K562 (cell line): ENCODE data around the gene SELENOT. TPM values are rescaled to one million over a fixed set of nuclear protein-coding genes. Genes with fewer than 3 reads are reported as not detected.

Source experiments
- CCAR2 ChIP-seq: fragments of 200-400 bp; formaldehyde crosslinking; IDR thresholded peaks from 2 replicates; pipeline ENCODE4 v1.6.1; 2017; ENCODE audit warnings: mild to moderate bottlenecking, low read depth, low read length
- CEBPB ChIP-seq: fragments of 450-650 bp; IDR thresholded peaks from 2 replicates; pipeline ENCODE4 v1.6.1; 2016; ENCODE audit warnings: missing genetic modification characterization, missing compliant biosample characterization
- CREB5 ChIP-seq: fragments of 250-450 bp; sonication (Bioruptor Pico); IDR thresholded peaks from 2 replicates; pipeline ENCODE4 v1.5.0; 2020; ENCODE audit warnings: mild to moderate bottlenecking
- NR1H2 ChIP-seq: sonication (generic); formaldehyde crosslinking; IDR thresholded peaks from 2 replicates; pipeline ENCODE4 v1.4.0; 2020; ENCODE audit warnings: mild to moderate bottlenecking, missing genetic modification reagents
- PCBP1 ChIP-seq: fragments of 200-400 bp; formaldehyde crosslinking; IDR thresholded peaks from 2 replicates; pipeline ENCODE4 v1.6.1; 2018; ENCODE audit warnings: mild to moderate bottlenecking, low read depth, low read length; ENCODE audit not compliant: poor library complexity, severe bottlenecking
- POLR3G ChIP-seq: IDR thresholded peaks from 2 replicates; pipeline ENCODE4 v1.6.1; 2011; ENCODE audit not compliant: insufficient read length, insufficient replicate concordance; ENCODE audit errors: extremely low read depth
- RAD51 ChIP-seq: fragments of 450-650 bp; IDR thresholded peaks from 2 replicates; pipeline ENCODE4 v1.7.1; 2016; ENCODE audit warnings: low read depth, mild to moderate bottlenecking, borderline replicate concordance
- TBL1XR1 ChIP-seq, 2 experiments: IDR thresholded peaks; 2 replicates each; pipeline ENCODE4 v1.6.1; 2012; ENCODE audit warnings: improper control_type of control experiment in 2 of 2, low read length in 2 of 2, mild to moderate bottlenecking in 1 of 2
- ZBTB11 ChIP-seq, 3 experiments: fragments of 200-800 bp in 1 of 3; fragments of 250-450 bp in 1 of 3; fragments of 450-650 bp in 1 of 3; sonication (Bioruptor Pico) in 1 of 3; sonication (Bioruptor generic) in 1 of 3; formaldehyde crosslinking in 1 of 3; IDR thresholded peaks; 2 replicates each; pipeline versions ENCODE4 v1.6.1 to v1.8.0; 2016 to 2022; ENCODE audit warnings: mild to moderate bottlenecking in 2 of 3, missing genetic modification characterization in 2 of 3, missing compliant biosample characterization in 1 of 3, moderate library complexity in 1 of 3
- ZNF253 ChIP-seq: fragments of 250-450 bp; sonication (Bioruptor Pico); conservative IDR thresholded peaks from 2 replicates; pipeline ENCODE4 v1.6.1; 2021; ENCODE audit warnings: mild to moderate bottlenecking
- polyA plus RNA-seq, 8 experiments: library from polyadenylated mRNA; depleted of rRNA in 4 of 8; stranded (reverse) in 5 of 8; unstranded in 3 of 8; fragments of >200 nt; fragmentation: Nextera tagmentation in 2 of 8; fragmentation: Illumina TruSeq in 1 of 8; extraction: Ambion mirVana in 2 of 8; extraction: Trizol in 1 of 8; gene quantifications; 2 replicates each; pipeline versions ENCODE4 v1.2.1 to v1.2.3, GENCODE V29; 2011 to 2014; ENCODE audit warnings: inconsistent platforms in 1 of 8, missing spikeins in 1 of 8
- total RNA-seq, 7 experiments: library from RNA; depleted of rRNA in 6 of 7; stranded (reverse); fragments of >200 nt in 6 of 7; fragmentation: Illumina TruSeq in 2 of 7; extraction: Trizol in 2 of 7; gene quantifications; 2 replicates each; pipeline versions ENCODE4 v1.2.1 to v1.2.3, GENCODE V29; 2011 to 2021; ENCODE audit warnings: low replicate concordance in 1 of 7
- TF ChIP-seq, protein P1 (sequence below): sonication (generic); formaldehyde crosslinking; IDR thresholded peaks from 2 replicates; pipeline ENCODE4 v1.8.1; 2023; ENCODE audit warnings: mild to moderate bottlenecking, missing genetic modification reagents, moderate library complexity
- TF ChIP-seq, protein P2 (sequence below): fragments of 450-650 bp; IDR thresholded peaks from one replicate; pipeline ENCODE4 v1.6.1; 2018; ENCODE audit warnings: mild to moderate bottlenecking, moderate library complexity; ENCODE audit not compliant: partially characterized antibody
- TF ChIP-seq, protein P3 (sequence below): IDR thresholded peaks from 2 replicates; pipeline ENCODE4 v1.6.1; 2014; ENCODE audit warnings: antibody characterized with exemption

SELENOT gene
- total and polyA plus RNA-seq, 9 of the 15 experiments (the other 6 are each of a cell fraction or from before 2014, with no cell fraction given), result 33.0 to 411 (median 91.9) TPM

DNA sequence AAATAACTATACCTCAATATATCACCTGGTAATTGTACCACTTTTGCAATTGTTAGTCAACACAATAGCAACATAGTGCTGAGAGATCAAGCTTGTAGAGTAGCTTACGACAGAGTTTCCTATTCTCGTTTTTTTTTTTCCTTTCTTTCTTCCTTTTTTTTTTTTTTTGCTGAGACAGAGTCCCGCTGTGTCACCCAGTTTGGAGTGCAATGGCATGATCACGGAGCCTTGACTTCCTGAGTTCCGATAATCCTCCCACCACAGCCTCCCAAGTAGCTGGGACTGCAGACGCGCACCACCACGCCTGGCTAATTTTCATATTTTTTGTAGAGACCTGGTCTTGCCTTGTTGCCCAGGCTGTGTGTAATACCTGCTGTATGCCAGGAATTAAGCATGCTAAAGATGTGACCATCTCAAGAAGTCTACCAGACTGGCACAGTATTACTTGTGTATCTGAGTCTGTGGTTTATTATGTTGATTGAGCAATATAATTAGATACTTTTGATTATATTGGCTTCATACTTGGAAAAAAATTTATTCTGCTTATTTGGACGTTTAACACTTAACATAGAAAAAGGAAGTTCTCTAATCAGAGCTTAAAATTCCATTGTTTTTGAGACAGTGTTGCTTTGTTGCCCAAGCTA, 3.0 kb downstream of the SELENOT start (continued):
- TF ChIP-seq ZBTB11 (CRISPR knock-in tag; IDR thresholded peaks at IDR 0.05), result 0 out of 6 replicates have a peak, but pooled peaks of 1 of the 3 experiments have one; percentile 30
- TF ChIP-seq ZNF253 (CRISPR knock-in tag), result no peak
- no peak for TF ChIP-seq PCBP1
- TF ChIP-seq, protein P1, sequence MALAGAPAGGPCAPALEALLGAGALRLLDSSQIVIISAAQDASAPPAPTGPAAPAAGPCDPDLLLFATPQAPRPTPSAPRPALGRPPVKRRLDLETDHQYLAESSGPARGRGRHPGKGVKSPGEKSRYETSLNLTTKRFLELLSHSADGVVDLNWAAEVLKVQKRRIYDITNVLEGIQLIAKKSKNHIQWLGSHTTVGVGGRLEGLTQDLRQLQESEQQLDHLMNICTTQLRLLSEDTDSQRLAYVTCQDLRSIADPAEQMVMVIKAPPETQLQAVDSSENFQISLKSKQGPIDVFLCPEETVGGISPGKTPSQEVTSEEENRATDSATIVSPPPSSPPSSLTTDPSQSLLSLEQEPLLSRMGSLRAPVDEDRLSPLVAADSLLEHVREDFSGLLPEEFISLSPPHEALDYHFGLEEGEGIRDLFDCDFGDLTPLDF (CRISPR knock-in tag), result no peak
- TF ChIP-seq, protein P2, sequence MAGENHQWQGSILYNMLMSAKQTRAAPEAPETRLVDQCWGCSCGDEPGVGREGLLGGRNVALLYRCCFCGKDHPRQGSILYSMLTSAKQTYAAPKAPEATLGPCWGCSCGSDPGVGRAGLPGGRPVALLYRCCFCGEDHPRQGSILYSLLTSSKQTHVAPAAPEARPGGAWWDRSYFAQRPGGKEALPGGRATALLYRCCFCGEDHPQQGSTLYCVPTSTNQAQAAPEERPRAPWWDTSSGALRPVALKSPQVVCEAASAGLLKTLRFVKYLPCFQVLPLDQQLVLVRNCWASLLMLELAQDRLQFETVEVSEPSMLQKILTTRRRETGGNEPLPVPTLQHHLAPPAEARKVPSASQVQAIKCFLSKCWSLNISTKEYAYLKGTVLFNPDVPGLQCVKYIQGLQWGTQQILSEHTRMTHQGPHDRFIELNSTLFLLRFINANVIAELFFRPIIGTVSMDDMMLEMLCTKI, result no peak
- TF ChIP-seq POLR3G, result no peak
- no peak for TF ChIP-seq NR1H2
- TF ChIP-seq CEBPB (tag), result peak; percentile 78
- TF ChIP-seq CCAR2, result no peak
- TF ChIP-seq CREB5 (CRISPR knock-in tag), result no peak
- TF ChIP-seq, protein P3, sequence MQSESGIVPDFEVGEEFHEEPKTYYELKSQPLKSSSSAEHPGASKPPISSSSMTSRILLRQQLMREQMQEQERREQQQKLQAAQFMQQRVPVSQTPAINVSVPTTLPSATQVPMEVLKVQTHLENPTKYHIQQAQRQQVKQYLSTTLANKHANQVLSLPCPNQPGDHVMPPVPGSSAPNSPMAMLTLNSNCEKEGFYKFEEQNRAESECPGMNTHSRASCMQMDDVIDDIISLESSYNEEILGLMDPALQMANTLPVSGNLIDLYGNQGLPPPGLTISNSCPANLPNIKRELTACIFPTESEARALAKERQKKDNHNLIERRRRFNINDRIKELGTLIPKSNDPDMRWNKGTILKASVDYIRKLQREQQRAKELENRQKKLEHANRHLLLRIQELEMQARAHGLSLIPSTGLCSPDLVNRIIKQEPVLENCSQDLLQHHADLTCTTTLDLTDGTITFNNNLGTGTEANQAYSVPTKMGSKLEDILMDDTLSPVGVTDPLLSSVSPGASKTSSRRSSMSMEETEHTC, result no peak
- peak in 1 of 2 experiments; percentile 60; a peak in 2 of 4 replicates for TF ChIP-seq TBL1XR1 (IDR thresholded peaks at IDR 0.05; ENCODE audit: low read length in 2 of 2)
- TF ChIP-seq RAD51, result no peak
